PFSK-1 (cell line): ENCODE measurements around the gene LMNTD2.

ENCODE experiments used
- FOXP2 ChIP-seq: optimal IDR thresholded peaks from 2 replicates; pipeline ENCODE3; 2011; ENCODE audit warnings: borderline replicate concordance, control low read depth, inconsistent platforms; ENCODE audit not compliant: insufficient read depth; ENCODE audit errors: extremely low read length, extremely low read depth
- POLR2AphosphoS5 ChIP-seq: IDR thresholded peaks from 2 replicates; pipeline ENCODE4 v1.6.1; 2012; ENCODE audit warnings: low read depth, mild to moderate bottlenecking, control low read depth, low read length, moderate library complexity
- REST ChIP-seq, 2 experiments: IDR thresholded peaks; 2 replicates each; pipeline versions ENCODE4 v1.6.1 to v1.8.0; 2011 to 2012; ENCODE audit warnings: low read depth in 2 of 2, low read length in 2 of 2, control low read depth in 1 of 2, inconsistent platforms in 1 of 2, mild to moderate bottlenecking in 1 of 2, moderate library complexity in 1 of 2; ENCODE audit not compliant: insufficient read depth in 1 of 2
- SIN3A ChIP-seq: IDR thresholded peaks from 2 replicates; pipeline ENCODE4 v1.6.1; 2012; ENCODE audit warnings: mild to moderate bottlenecking, low read length, moderate library complexity, borderline replicate concordance; ENCODE audit not compliant: insufficient read depth
- TAF1 ChIP-seq: IDR thresholded peaks from 2 replicates; pipeline ENCODE4 v1.6.1; 2012; ENCODE audit warnings: low read length, control low read depth, borderline replicate concordance; ENCODE audit not compliant: insufficient read depth

Gene LMNTD2

GRCh38 chr11:592501-592900, 32.0 kb upstream of the LMNTD2 start:
- TF ChIP-seq REST (IDR thresholded peaks at IDR 0.05; ENCODE audit: insufficient read depth in 1 of 2, low read depth in 2 of 2, low read length in 2 of 2) (no peak), TAF1 (no peak), SIN3A (no peak)

- TF ChIP-seq REST (IDR thresholded peaks at IDR 0.05; ENCODE audit: insufficient read depth in 1 of 2, low read depth in 2 of 2, low read length in 2 of 2) (no peak), POLR2AphosphoS5 (no peak), FOXP2 (no peak), SIN3A (no peak), TAF1 (no peak)
Observed at GRCh38 chr11:590997-591396, 30.5 kb upstream of the LMNTD2 start.

- TF ChIP-seq SIN3A, result no peak
- no peak for TF ChIP-seq REST (IDR thresholded peaks at IDR 0.05; ENCODE audit: insufficient read depth in 1 of 2, low read depth in 2 of 2, low read length in 2 of 2)
- no peak for TF ChIP-seq TAF1
- no peak for TF ChIP-seq FOXP2
- TF ChIP-seq POLR2AphosphoS5, result no peak
Observed at GRCh38 chr11:589798-590197, 29.3 kb upstream of the LMNTD2 start.

GRCh38 chr11:587978-588380, 27.4 kb upstream of the LMNTD2 start:
- no peak for TF ChIP-seq TAF1
- TF ChIP-seq REST (IDR thresholded peaks at IDR 0.05; ENCODE audit: insufficient read depth in 1 of 2, low read depth in 2 of 2, low read length in 2 of 2), result no peak
- TF ChIP-seq FOXP2, result no peak
- no peak for TF ChIP-seq SIN3A
- no peak for TF ChIP-seq POLR2AphosphoS5

GRCh38 chr11:587546-587945, 27.0 kb upstream of the LMNTD2 start:
- TF ChIP-seq TAF1 (no peak), POLR2AphosphoS5 (no peak), FOXP2 (no peak), SIN3A (no peak), REST (IDR thresholded peaks at IDR 0.05; ENCODE audit: insufficient read depth in 1 of 2, low read depth in 2 of 2, low read length in 2 of 2) (no peak)
